GM19372 (cell line): ENCODE data around the gene PCID2.
"Not testable (repeated sequence)": the region's sequence is repeated elsewhere in the genome, so short reads cannot be mapped to it uniquely, and the experiment has no call there.

Experiments used
- ATAC-seq: cut with Tn5 transposase; IDR thresholded peaks from one replicate; pipeline ENCODE4 v1.9.1; 2021; ENCODE audit warnings: mild to moderate bottlenecking, low read depth, moderate library complexity; ENCODE audit not compliant: unreplicated experiment

PCID2 gene

GRCh38 chr13:113208421-113209335, at the start of gene PCID2:
PCID2 (minus strand) TSS chr13:113208669; CDS start chr13:113208634, 35 bp downstream.
- peak; percentile 70 for ATAC-seq

- ATAC-seq: not testable (repeated sequence)
Observed at GRCh38 chr13:113257908-113258307, 49.4 kb upstream of the PCID2 start.

DNA sequence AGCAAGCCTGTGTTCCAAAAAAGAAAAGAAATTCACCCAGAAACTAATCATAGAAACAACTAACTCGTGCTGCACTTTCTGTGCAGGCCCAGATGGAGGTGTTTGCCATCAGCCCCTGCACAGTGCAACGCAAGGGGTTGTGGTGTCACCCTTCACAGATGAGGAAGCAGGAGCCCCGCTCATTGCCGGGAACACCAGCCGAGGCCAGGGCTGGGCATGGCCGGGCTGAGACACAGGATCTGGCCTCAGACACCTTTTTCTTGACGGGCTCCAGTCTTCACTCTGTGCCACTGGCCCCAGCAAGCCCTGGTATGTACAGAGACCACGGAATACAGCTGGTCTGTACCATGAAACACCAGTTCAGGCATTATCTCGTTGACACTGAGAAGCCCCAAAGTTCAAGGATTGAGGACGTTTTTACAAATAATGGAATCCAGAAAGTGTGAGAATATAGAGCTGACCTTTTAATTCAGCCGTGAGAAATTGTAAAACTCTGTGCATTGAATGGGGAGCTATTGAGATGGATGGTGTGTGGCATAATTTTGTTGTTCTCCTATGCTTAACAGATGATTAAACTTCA, 44.1 kb upstream of the PCID2 start:
- no peak for ATAC-seq

- ATAC-seq: no peak
Observed at GRCh38 chr13:113245849-113246796, 37.7 kb upstream of the PCID2 start.

DNA sequence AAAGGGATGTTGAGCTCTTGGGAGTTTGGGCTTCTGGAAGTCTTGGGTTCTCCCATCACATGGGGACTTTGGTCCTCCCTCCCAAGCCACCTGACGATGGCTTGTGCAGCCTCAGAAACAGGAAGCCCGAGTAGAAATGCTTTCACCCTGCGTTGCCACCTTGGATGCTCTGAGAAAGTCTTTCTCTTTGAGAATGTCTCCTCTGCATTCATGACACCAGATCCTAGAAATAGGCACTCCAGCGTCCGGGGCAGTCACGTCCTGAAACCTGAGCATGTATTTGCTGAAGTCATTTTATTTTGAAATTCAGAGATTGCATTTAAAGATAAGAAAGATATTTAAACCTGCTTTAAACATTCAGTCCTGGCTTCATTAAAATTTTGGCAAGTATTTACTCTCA, 35.4 kb upstream of the PCID2 start:
- no peak for ATAC-seq

- ATAC-seq: not testable (repeated sequence)
Observed at GRCh38 chr13:113241623-113242022, 33.2 kb upstream of the PCID2 start.

- ATAC-seq: no peak
Observed at GRCh38 chr13:113239986-113240385, 31.5 kb upstream of the PCID2 start.

DNA sequence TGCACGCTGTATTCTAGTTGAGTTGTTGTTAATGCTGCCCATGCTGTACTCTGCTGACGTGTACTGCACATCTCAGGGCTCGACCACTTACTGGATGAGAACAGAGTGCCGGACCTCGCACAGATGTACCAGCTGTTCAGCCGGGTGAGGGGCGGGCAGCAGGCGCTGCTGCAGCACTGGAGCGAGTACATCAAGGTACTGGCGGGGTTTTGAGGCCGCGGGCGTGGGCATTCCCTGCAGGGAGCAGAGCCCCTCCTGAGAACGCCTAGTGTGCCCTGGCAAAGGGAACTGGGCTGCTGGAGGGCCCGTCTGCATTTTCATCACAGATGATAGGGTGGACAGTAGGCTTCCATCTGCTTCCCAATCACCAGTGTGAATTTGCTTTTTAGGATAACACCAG, 30.9 kb upstream of the PCID2 start:
- no peak for ATAC-seq

- ATAC-seq: no peak
Observed at GRCh38 chr13:113238536-113238935, 30.1 kb upstream of the PCID2 start.

DNA sequence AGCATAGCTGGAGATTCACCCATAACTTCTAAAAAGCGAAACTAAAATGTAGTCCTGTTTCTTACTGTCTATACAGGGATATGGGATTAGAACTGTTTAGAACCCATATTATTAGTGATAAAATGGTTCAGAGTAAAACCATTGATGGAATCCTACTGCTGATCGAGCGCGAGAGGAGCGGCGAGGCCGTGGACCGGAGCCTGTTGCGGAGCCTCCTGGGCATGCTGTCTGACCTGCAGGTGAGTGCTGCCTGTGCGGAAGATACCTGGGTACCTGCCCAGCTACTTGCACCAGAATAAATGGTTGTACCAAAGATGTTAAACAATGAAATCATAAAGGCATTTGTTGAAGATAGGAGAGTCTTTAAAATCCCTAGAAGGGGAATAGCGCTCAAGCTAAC, 24.6 kb upstream of the PCID2 start:
- no peak for ATAC-seq

DNA sequence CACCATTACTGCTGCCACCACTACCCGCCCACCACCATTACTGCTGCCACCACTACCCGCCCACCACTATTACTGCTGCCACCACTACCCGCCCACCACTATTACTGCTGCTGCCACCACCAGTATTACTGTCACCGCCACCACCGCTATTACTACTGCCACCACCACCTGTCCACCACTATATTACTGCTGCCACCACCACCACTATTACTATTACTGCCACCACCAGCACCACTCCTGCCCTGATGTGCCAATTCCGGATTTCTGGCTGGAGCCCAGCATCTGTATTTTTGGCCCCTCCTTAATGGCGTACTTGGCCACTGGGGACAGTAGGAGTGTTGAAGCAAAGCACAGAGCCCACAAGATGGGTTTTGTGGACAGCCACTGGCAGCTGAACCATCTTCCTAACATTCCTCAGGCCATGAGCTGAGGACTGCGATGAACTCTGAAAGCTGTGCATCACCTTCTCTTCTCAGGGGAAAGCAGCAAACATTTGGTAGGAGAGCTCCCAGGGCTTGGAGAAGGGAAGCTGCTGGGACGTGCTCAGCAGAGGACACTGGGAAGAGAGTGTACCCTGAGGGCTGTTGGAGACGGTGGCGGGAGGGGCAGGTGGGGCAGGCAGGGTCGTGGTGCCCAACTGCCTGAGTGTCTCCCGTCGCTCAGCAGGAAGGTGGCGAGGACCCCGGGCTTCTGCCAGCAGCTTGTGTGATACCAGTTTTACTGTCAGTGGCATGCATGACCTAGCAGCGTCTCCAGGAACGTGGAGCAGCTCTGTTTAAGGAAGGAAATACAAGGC, 23.9 kb upstream of the PCID2 start:
- ATAC-seq: no peak

DNA sequence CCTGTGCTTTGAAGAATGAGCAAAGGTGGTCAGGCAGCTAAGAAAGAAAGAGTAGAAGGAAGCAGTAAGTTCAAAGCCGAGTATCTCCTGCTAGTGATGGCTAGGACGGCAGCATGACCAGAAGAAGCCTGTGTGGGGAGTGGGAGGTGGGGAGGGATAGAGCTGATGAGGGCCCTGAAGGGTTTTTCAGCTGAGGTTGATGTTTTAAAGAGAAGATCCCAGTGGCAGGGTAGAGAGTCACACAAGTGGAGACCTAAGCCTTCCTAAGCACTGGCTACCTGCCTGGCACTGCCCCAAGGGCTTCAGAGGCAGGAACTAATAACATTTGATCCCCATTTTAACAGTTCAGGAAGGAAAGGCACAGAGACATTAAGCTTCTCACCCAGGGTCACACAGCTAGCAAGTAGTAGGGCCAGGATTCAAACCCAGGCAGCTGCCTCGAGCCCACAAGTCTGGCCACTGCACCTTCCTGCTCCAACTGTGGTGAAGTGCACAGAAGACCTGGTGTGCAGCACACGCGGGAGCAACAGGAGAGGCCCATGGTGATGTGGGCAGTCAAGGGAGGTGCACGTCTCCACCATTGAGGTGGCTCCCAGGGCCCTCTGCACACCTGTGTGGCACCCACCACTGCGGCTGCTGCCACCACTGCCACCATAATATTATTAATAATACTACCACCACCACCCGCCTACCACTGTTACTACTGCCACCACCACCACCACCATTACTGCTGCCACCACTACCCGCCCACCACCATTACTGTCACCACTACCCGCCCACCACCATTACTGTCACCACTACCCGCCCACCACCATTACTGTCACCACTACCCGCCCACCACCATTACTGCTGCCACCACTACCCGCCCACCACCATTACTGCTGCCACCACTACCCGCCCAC, 23.1 kb upstream of the PCID2 start:
- ATAC-seq: no peak

DNA sequence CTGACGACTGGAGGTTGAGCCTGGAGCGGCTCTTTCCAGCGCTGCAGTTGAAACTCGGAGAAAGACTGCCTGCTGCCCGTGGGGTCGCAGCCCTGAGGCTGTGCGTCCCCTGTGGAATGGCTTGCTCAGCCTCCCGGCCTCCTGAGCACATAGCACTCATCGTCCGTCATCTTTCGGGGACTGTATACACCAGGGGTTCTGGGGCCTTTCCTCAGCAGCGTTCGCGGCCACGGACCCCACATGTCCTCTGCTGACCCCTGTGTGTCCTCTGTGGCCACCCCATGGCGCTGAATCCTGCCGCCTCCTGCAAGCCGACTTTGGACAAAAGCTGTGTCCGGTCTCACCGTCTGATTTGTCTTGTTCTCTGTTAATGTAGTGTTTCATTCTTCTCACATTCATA, 21.3 kb upstream of the PCID2 start:
- ATAC-seq: no peak

- no peak for ATAC-seq
Observed at GRCh38 chr13:113229161-113229560, 20.7 kb upstream of the PCID2 start.

DNA sequence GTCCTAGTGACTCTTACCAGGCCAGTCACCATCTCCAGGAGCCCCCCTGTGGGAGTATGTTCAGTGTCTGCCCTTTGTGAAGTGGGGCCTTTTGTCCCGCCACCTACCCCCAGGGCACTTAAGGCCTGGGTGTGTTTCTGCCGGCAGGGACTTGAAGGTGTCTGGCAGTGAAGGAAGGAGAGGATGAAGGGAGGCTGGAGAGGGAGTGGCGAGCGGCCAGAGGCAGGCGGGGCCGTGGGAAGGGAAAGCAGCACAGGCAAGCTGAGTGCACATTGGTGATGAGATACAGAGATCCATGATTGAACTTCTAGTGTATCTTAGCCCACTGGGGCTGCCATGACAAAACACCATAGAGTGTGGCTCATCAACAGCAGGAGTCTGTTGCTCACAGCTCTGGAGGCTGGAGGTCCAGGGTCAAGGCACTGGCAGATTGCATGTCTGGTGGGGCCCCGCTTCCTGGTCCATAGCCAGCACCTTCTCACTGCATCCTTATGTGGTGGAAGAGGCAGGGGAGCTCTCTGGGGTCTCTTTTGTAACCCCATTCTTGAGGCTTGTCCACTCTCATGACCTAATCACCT, 18.5 kb upstream of the PCID2 start:
- no peak for ATAC-seq

DNA sequence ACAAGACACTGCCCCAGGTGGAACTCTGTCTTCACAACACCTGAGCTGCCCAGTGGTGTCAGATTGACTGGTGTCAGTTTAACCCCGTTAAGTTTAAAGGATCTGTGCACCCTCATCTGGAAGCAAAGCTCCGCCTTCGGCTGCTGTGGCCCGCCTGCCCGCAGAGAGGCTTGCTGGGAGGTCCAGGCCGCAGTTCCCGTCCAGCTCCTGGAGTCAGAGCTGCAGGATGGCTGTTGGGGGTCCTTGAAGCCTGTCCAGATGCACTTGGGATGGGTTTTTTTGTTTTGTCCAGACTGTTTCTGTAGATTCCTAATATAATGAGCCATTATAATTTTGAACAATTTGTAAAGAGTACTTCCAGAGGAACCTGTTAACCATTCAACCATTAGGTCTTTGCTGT, 17.0 kb upstream of the PCID2 start:
- no peak for ATAC-seq

GRCh38 chr13:113224486-113224885, 16.0 kb upstream of the PCID2 start:
- ATAC-seq: no peak

DNA sequence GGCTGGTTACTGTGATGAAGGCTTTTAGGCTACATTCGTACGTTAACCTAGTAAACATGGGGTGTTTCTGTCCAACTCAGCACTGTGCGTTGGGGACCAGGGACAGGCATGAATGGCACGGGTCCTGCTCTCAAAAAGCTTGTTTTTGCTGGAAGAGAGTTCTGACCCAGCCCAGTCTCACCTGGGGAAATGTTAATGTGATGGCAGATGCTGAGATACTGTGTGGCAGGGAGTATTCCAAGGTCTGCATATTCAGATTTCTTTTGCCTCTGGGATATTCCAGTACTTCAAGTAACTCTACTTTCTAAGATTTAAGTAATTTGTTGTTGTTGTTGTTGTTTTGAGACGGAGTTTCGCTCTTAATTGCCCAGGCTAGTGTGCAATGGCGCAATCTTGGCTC, 14.6 kb upstream of the PCID2 start:
- no peak for ATAC-seq

DNA sequence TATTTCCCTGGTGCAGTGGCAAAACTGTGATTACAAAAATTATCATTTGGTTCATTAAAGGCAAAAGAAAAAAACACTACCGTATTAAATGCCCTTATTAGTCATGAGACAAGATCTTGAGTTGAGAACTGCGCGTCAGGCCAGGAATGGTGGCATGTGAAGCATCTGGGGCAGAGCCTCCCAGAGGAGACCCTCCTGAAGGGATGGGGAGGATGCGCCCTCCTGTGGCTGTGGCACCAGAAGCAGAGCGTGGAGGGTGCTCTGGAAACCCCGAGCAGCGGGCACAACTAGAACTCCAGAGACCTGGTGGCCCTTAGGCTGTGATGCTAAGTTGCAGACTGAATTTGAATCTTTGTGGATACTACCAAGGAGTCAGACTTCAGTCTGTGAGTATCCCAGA, 12.4 kb upstream of the PCID2 start:
- no peak for ATAC-seq
